GM21381 (cell line): ENCODE data around the gene TNPO1.
"Not testable (repeated sequence)": the region's sequence is repeated elsewhere in the genome, so short reads cannot be mapped to it uniquely, and the experiment has no call there.

Experiments used
- ATAC-seq: cut with Tn5 transposase; IDR thresholded peaks from one replicate; pipeline ENCODE4 v1.9.1; 2021; ENCODE audit warnings: mild to moderate bottlenecking, moderate library complexity; ENCODE audit not compliant: unreplicated experiment

Gene TNPO1

GRCh38 chr5:72816284-72817075 lies at the start of gene TNPO1:
Gene TNPO1 (plus strand): TSS chr5:72816661. CDS start chr5:72816738, 77 bp downstream.
- peak; percentile 85 for ATAC-seq

GRCh38 chr5:72767289-72768010 lies 49.0 kb upstream of the TNPO1 start:
- no peak for ATAC-seq

- no peak for ATAC-seq
Observed at GRCh38 chr5:72770266-72770665, 46.2 kb upstream of the TNPO1 start.

- ATAC-seq: no peak
Observed at GRCh38 chr5:72776684-72777083, 39.8 kb upstream of the TNPO1 start.

GRCh38 chr5:72779520-72779919 lies 36.9 kb upstream of the TNPO1 start:
- no peak for ATAC-seq

GRCh38 chr5:72783354-72783753 lies 33.1 kb upstream of the TNPO1 start:
- no peak for ATAC-seq

GRCh38 chr5:72784129-72784528 lies 32.3 kb upstream of the TNPO1 start:
- no peak for ATAC-seq

GRCh38 chr5:72785801-72786200 lies 30.7 kb upstream of the TNPO1 start:
- ATAC-seq: no peak

- no peak for ATAC-seq
Observed at GRCh38 chr5:72786676-72787075, 29.8 kb upstream of the TNPO1 start.

- no peak for ATAC-seq
Observed at GRCh38 chr5:72788866-72789505, 27.5 kb upstream of the TNPO1 start.

GRCh38 chr5:72790186-72790585 lies 26.3 kb upstream of the TNPO1 start:
- no peak for ATAC-seq

GRCh38 chr5:72792662-72793061 lies 23.8 kb upstream of the TNPO1 start:
- not testable (repeated sequence) for ATAC-seq

- ATAC-seq: no peak
Observed at GRCh38 chr5:72796001-72796400, 20.5 kb upstream of the TNPO1 start.

- no peak for ATAC-seq
Observed at GRCh38 chr5:72799721-72800120, 16.7 kb upstream of the TNPO1 start.

- not testable (repeated sequence) for ATAC-seq
Observed at GRCh38 chr5:72808637-72809036, 7.8 kb upstream of the TNPO1 start.

- no peak for ATAC-seq
Observed at GRCh38 chr5:72811849-72812248, 4.6 kb upstream of the TNPO1 start.

- ATAC-seq: no peak
Observed at GRCh38 chr5:72812488-72812887, 4.0 kb upstream of the TNPO1 start.

- ATAC-seq: no peak
Observed at GRCh38 chr5:72814104-72814503, 2.4 kb upstream of the TNPO1 start.

GRCh38 chr5:72814864-72815263 lies 1.6 kb upstream of the TNPO1 start:
- no peak for ATAC-seq

- no peak for ATAC-seq
Observed at GRCh38 chr5:72815580-72816283, 729 bp upstream of the TNPO1 start.

GRCh38 chr5:72817076-72817481 lies 618 bp downstream of the TNPO1 start:
- ATAC-seq: peak; percentile 26
